ENCODE results near the gene TNFSF13.

TNFSF13 gene

DNA sequence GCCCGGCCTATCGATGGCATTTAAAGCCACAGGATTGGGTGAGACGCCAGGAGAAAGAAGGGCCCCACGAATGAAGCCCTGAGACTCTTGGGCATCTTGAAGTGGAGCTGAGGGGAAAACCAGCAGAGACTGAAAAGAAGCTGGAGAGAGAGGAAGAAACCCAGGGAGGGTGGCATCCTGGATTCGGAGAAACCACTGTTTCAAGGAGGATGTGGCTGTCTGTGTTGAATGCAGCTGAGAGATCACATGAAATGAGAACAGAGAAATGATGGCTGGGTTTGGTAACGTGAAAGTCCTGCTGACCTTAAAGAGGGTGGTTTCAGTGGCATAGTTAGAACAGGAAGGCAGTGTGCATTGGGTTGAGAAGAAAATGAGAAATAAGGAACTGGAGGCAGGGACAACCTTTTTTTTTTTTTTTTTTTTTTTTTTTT lies 5.9 kb upstream of the TNFSF13 start:
- DNase-seq (ENCODE audit: low read depth): no peak

DNA sequence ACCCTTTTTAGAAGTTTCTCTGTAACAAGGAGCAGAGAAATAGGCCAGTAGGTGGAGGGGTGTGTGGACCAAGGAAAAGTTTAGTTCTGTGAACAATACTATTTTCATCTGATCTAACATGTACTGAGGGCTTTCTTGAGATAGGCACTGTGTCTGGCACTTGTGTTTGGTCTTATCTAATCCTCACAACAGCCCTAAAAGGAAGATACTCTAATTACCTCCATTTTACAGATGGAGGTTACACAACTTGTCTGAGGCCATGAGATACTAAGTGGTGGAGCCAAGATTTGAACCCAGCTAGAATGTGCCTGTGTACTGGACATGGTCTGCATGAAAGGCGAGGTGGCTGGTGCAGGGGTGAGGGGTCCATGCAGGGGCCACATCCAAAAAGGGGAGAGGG lies 5.2 kb upstream of the TNFSF13 start:
- no peak for DNase-seq (ENCODE audit: low read depth)

DNA sequence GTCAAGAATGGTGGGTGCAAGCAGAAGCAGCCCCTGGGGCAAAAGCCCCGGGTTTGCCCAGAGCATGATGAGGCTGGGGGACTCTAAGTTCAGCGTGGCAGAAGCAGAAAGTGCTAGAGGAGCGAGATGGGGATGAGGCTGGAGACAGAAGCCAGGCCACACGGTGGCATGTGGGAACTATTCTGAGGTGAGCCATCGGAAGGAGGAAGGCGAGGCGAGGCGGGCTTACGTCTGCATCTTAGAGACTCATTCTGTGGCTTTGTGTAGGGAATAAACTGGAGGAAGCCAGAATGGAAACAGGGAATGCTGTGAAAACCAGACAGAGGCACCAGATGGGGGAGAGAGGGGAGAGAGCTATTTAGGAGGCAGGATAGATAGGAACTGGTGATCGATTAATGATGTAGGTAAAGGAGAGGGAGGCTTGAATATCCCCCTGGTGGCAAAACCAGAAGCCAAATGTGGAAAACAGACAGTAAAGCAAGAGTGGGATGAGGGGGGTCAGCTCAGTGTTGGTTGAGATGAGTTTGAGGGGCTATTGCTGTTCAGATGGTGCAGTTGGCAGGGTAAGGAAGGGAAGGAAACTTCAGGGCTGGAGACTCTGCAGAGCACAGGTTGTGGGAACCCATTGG lies 3.1 kb upstream of the TNFSF13 start:
- no peak for DNase-seq (ENCODE audit: low read depth)

DNA sequence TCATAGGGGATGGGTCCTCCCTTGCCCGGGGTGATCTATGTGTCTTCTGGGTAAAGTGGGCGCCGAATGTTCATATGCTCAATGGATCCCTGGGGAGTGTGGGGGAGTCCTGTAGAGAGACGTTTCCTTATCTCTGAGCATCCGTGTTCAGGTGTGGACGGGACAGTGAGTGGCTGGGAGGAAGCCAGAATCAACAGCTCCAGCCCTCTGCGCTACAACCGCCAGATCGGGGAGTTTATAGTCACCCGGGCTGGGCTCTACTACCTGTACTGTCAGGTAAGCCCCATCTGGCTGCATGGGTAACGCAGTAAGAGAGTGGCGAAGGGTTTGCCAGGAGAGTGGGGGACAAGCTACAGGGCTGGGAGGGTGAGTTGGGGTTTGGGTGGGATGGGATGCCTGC lies 1.9 kb upstream of the TNFSF13 start:
- no peak for DNase-seq (ENCODE audit: low read depth)

DNA sequence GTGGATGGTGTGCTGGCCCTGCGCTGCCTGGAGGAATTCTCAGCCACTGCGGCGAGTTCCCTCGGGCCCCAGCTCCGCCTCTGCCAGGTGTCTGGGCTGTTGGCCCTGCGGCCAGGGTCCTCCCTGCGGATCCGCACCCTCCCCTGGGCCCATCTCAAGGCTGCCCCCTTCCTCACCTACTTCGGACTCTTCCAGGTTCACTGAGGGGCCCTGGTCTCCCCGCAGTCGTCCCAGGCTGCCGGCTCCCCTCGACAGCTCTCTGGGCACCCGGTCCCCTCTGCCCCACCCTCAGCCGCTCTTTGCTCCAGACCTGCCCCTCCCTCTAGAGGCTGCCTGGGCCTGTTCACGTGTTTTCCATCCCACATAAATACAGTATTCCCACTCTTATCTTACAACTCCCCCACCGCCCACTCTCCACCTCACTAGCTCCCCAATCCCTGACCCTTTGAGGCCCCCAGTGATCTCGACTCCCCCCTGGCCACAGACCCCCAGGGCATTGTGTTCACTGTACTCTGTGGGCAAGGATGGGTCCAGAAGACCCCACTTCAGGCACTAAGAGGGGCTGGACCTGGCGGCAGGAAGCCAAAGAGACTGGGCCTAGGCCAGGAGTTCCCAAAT lies 1.3 kb upstream of the TNFSF13 start:
- DNase-seq (ENCODE audit: low read depth): no peak

DNA sequence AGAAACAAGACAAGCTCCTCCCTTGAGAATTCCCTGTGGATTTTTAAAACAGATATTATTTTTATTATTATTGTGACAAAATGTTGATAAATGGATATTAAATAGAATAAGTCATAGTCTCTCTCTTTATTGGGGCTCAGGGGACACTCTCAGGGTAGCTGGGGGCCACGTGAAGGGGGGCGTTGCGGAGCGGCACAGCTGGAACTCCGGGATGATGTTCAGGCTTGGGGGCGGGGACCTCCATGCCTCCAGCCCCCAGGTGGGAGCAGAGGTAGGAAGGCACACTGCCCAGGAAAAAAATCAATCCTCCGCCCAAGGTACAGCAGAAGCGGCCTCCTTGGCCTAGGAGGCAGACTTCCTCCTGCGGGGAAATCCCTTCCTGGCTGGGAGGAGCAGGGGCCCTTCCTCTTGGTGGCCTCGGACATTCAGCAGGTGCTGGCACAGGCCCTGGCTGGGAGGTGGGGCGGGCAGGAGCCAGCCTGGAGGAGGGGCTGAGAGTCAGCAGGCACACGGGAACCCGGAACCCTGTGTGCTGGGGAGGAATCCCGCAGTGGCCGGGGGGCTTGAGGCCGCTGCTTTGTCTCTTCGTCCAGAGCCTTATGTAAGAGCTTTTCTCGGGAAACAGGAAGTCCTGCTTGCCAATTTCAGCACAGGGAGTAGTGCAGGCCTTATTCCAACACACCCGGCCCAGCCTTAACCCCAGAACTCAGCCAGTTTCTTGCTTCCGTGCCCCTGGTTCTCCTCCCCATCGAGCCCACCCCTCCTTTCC lies 591 bp upstream of the TNFSF13 start:
- DNase-seq (ENCODE audit: low read depth): no peak

DNA sequence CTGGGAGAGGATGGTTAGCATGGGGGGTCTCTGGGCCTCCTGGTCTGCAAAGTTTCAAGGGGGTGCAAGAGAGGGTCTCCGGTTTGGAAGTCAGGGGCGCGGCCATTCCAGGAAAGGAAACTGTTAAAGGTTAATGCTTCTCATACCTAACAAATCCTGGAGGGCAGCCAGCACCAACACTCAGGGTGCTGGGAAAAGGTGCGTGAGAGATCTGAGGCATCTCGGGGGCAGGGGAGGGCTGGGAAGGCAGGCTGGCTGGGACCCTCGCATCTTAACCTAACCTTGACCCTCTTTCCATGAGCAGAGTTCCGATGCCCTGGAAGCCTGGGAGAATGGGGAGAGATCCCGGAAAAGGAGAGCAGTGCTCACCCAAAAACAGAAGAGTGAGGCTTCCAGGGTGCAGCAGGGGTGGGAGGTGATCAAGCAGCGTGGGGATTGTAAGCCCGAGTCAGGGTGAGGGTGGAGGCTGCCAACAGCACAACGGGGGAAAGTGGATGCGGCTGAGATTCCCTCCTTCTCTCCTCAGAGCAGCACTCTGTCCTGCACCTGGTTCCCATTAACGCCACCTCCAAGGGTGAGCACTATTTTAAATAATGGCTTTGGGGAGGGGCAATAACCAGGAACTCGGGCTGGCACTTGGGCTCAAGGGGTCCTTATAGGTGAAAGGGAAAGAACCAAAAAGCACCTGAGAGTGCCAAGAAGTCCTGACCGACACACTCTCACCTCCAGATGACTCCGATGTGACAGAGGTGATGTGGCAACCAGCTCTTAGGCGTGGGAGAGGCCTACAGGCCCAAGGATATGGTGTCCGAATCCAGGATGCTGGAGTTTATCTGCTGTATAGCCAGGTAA lies 996 bp downstream of the TNFSF13 start:
- DNase-seq (ENCODE audit: low read depth): no peak

DNA sequence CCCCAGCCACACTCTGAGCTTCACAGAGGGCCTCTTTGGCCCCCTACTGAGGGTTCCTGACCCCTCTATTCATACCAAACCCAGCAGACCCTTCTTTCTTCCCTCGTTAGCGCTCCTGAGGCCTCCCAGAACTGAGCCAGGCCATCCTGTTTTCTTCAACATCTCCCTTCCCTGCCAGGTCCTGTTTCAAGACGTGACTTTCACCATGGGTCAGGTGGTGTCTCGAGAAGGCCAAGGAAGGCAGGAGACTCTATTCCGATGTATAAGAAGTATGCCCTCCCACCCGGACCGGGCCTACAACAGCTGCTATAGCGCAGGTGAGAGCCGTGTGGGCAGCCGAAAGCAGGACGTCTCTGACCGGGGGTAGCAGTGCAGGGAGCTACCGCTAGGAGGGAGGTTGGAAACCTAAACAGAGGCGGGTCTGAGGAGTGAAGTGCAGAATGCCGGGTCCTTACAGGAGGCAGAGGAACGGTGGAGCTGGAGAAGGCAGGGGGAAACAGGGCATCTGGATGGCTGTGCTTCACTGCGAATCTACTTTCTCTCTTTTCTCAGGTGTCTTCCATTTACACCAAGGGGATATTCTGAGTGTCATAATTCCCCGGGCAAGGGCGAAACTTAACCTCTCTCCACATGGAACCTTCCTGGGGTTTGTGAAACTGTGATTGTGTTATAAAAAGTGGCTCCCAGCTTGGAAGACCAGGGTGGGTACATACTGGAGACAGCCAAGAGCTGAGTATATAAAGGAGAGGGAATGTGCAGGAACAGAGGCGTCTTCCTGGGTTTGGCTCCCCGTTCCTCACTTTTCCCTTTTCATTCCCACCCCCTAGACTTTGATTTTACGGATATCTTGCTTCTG lies 1.9 kb downstream of the TNFSF13 start:
- DNase-seq (ENCODE audit: low read depth): no peak

DNA sequence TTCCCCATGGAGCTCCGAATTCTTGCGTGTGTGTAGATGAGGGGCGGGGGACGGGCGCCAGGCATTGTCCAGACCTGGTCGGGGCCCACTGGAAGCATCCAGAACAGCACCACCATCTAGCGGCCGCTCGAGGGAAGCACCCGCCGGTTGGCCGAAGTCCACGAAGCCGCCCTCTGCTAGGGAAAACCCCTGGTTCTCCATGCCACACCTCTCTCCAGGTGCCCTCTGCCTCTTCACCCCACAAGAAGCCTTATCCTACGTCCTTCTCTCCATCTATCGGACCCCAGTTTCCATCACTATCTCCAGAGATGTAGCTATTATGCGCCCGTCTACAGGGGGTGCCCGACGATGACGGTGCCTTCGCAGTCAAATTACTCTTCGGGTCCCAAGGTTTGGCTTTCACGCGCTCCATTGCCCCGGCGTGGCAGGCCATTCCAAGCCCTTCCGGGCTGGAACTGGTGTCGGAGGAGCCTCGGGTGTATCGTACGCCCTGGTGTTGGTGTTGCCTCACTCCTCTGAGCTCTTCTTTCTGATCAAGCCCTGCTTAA lies 2.6 kb downstream of the TNFSF13 start:
- no peak for DNase-seq (ENCODE audit: low read depth)

DNA sequence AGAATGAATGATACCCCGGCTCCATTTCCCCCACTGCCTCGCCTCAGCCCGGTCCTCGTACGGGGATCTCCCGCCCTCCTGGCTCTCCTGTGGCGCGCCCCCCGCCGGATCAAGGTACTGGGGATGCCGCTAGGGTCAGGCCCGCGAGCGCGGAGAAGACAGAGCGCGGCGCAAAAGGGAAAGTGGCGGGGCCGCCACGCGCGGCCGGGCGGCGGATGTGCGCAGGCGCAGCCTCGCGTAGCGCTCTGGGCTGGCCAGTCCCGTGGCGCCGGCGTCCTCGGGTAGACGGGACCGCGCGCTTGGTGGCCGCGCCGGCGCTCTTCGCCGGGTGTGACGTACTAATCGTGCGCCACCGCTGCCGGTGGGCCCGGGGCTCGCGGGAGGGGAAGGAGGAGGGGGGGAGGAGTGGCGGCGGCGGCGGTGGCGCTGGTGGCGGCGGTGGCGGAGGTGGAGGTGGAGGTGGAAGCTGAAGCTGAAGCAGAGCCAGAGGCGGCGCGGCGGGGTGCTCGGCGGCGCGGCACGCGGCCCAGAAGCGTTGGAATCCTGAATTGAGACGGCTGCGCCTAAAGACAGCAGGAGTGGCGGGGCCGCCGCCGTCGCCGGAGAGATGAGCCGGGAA lies 3.1 kb downstream of the TNFSF13 start, which contains the start of gene SENP3:
TSS of gene SENP3 (plus strand) at position 331 of the 619 bp plus-strand sequence. CDS start 1,158 bp downstream, outside the sequence.
- peak; percentile 75 for DNase-seq (ENCODE audit: low read depth)

DNA sequence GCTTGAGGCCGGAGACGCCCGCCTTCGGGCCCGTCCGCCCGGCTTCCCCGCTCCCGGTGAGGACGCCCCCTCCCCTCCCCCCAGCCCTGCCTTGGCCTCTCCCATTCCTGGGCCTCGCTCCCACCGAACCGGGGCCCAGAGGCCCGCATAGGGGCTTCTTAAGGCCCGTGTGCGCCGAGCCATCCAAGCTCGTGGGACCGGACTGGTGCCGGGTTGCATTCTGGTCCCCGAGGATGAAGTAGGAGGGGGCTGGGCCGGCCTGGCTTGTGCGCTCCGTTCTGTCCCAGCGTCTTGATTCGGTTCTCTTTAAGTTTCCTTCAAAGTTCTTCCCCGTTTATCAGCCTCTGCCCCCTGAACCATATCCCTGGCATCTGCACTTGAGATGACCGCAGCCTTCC lies 3.7 kb downstream of the TNFSF13 start:
- no peak for DNase-seq (ENCODE audit: low read depth)

DNA sequence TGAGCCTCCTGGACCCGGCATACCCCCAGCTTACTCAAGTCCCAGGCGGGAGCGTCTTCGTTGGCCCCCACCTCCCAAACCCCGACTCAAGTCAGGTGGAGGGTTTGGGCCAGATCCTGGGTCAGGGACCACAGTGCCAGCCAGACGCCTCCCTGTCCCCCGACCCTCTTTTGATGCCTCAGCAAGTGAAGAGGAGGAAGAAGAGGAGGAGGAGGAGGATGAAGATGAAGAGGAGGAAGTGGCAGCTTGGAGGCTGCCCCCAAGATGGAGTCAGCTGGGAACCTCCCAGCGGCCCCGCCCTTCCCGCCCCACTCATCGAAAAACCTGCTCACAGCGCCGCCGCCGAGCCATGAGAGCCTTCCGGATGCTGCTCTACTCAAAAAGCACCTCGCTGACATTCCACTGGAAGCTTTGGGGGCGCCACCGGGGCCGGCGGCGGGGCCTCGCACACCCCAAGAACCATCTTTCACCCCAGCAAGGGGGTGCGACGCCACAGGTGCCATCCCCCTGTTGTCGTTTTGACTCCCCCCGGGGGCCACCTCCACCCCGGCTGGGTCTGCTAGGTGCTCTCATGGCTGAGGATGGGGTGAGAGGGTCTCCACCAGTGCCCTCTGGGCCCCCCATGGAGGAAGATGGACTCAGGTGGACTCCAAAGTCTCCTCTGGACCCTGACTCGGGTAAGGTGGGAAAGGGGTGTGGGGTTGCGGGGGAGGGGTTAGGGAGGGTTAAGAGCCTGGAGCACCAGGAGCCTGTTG lies 4.7 kb downstream of the TNFSF13 start:
- no peak for DNase-seq (ENCODE audit: low read depth)

DNA sequence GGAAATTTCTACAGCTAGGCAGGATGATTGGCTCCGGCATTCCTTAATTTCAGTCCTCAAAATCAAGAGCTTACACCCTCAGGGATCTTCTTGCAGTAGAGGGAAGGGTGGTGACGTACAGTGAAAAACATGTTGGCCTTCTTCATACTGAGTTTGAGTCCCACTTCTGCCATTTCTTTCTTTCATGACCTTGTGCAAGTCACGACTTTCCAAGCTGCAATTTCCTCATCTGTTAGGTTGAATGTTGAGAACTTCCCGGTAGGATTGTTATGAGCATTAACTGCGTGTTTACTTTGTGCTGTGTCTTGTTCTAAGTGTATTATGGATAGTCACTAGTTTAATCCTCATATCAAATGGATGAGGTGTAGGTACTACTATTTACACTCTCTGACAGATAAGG lies 11.0 kb downstream of the TNFSF13 start:
- no peak for DNase-seq (ENCODE audit: low read depth)

DNA sequence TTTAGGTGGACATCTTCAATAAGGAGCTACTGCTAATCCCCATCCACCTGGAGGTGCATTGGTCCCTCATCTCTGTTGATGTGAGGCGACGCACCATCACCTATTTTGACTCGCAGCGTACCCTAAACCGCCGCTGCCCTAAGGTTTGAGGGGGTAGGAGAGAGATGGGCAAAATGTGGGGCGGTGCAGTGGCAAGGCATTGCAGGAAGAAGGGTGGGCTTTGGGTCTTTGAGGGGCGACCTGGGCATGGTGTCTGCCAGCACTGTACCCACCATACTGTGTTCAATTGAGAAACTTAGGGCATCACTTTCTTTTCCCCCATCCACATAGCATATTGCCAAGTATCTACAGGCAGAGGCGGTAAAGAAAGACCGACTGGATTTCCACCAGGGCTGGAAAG lies 11.8 kb downstream of the TNFSF13 start:
- DNase-seq (ENCODE audit: low read depth): no peak

DNA sequence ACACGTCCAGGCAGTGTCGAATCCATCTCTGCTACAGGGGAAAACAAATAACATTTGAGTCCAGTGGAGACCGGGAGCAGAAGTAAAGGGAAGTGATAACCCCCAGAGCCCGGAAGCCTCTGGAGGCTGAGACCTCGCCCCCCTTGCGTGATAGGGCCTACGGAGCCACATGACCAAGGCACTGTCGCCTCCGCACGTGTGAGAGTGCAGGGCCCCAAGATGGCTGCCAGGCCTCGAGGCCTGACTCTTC lies 13.7 kb downstream of the TNFSF13 start:
- DNase-seq (ENCODE audit: low read depth): no peak

DNA sequence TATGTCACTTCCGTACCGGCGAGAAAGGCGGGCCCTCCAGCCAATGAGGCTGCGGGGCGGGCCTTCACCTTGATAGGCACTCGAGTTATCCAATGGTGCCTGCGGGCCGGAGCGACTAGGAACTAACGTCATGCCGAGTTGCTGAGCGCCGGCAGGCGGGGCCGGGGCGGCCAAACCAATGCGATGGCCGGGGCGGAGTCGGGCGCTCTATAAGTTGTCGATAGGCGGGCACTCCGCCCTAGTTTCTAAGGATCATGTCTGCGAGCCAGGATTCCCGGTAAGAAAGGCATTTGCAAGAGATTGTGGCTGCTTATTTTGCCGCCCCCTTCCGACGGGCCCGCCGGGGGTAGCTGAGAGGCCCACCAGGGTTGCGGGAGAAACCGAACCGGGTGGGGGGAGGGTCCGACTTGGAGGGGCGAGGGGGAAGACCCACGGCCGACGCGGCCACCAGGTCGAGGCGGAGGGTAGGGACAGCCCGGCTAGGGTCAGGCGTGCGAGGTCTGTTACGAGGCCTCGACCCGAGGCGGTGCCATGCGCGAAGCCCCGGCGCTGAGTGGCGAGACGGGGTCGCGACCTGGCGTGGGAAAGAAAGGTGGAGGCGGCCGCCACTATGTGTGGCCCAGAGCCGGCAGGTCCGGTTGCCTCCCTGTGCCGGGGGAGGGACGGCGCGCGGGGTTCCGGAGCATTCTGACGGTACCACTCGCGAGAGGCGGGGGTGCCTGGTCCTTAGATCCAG lies 14.2 kb downstream of the TNFSF13 start:
- peak; percentile 98 for DNase-seq (ENCODE audit: low read depth)

DNA sequence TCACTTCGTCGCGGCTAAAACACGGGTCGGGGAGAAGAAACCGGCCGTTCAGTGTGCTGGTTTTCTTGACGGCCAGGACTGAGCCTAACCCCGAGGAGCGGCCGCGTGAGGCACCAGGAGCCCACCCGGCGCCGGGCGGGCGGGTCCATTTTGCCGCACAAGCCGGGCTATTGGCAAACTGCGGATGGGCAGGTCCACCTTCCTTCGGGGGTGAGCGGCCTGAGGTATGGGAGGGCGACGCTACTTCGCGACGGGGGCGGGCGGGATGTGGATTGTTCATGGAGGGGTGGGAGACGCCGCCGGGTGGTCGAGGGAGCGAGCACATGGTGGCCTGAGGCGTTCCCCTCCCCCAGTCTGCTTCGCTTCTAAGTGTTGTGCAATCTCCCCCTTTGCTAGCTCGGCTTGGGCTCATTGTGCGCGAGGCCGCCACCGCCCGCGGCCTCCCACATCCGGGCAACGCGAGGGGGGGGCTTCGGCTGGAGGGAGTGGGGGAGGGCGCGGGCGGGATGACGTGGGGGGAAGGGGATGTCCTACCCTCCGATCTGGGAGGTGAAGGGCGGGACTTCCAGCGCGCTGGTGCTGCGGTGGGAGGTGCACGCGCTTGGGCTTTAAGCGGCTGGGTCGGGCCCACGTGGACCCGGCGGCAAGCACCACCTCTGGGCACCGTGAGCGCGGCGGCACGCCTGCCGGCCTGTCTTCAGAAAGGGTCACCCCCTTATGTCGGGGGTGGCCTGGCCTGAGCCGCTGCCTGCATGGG lies 15.0 kb downstream of the TNFSF13 start:
- DNase-seq (ENCODE audit: low read depth): peak; percentile 81

DNA sequence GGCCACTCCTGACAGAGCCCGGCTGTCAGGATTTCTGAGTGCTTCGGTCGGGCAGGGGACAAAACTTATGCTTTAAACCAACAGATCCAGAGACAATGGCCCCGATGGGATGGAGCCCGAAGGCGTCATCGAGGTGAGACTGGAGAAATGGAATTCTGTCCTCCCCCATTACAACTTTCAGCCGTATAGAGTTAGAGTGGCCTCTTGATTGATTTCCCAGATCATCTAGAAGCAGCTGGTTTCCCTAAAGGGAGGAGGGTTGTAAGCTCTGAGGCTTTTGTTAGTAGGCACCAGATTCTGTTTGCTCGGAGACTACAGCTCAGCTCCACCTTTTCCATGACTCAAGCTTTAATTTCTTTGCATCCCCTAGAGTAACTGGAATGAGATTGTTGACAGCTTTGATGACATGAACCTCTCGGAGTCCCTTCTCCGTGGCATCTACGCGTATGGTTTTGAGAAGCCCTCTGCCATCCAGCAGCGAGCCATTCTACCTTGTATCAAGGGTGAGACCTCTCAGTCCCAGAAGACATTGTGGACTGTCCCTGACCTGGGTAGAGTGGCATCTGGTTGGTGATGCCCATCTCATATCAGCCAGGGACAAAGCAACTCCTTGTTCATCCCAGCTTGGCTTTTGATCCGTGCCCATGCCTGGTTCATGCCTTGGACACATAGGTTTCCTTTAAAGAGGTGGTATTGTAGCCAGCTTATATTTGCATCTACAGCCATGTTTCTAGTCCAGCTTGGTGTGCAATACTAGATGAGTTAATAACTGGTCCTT lies 15.8 kb downstream of the TNFSF13 start:
- no peak for DNase-seq (ENCODE audit: low read depth)

Measured in GM04504 (cell line).